GM21390 (cell line): Measurements from ENCODE around the gene PHF12.
"Not testable (repeated sequence)": the region's sequence is repeated elsewhere in the genome, so short reads cannot be mapped to it uniquely, and the experiment has no call there.

ENCODE experiments used
- ATAC-seq: cut with Tn5 transposase; IDR thresholded peaks from one replicate; pipeline ENCODE4 v1.9.1; 2021; ENCODE audit not compliant: unreplicated experiment

Gene PHF12

DNA sequence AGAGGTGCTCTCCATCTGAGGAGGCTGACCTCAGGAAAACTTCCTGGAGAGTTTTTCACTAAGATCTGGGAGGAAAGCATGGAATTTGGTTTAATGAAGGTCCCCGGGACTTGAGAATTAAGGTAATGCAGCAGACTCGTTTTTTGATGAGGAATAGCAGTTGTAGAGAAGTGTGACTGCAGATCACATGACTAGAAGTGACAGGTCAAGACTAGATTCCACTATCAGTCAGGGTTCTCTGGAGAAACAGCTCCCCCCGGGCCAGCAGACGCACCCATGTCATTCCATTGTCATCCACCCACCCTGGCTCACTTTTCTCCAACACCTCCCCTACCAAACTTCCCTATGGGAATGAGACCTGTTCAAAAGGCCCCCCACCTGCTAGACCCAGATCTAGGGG, 46.5 kb downstream of the PHF12 start:
- no peak for ATAC-seq

DNA sequence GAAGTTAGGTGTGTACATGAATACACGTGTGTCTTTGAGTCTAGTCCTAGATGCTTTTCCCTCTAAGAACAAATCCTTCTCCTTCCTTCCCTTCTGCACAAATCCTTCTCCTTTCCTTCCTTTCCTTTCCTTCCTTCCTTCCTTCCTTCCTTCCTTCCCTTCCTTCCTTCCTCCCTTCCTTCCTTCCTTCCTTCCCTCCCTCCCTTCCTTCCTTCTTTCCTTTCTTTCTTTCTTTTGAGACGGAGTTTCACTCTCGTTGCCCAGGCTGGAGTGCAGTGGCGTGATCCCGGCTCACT, 47.8 kb downstream of the PHF12 start:
- ATAC-seq = not testable (repeated sequence)

DNA sequence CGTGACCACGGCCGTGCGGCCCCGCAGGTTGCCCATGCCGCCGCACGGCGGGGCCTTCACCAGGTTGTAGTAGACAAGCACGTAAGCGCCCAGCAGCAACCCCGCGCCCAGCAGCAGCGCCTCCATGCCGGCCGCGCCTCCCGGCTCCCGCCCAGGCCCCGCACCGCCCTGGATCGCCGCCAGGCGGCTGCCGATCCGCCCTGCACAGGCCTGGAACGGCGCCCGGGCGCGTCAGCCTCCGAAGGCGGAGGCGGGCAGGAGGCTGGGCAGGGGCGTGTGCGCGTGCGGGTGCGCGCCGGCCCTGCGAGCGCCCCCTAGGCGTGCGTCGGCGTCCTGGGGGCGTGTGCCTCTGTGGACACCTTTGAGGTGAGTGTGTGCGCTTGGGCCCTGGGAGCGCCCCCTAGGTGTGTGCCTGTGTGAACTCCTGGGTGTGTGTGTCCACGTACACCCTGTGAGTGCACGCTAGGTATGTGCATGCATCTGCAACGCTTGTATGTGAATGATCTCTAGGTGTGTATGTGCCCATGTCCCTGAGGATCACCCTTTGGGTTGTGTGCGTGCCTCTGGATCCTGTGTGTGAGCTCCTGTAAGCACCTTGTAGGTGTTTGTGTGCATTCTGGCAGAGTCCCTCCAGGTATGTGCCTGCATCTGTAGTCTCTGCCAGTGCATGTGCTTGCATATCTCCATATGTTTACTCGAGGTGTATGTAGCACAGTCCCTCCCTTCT, 48.3 kb downstream of the PHF12 start, which contains the start of gene DHRS13:
Gene DHRS13 (minus strand): TSS at position 261 of the 727 bp plus-strand sequence. CDS start 135 bp downstream, at position 126.
- ATAC-seq = peak; percentile 84

DNA sequence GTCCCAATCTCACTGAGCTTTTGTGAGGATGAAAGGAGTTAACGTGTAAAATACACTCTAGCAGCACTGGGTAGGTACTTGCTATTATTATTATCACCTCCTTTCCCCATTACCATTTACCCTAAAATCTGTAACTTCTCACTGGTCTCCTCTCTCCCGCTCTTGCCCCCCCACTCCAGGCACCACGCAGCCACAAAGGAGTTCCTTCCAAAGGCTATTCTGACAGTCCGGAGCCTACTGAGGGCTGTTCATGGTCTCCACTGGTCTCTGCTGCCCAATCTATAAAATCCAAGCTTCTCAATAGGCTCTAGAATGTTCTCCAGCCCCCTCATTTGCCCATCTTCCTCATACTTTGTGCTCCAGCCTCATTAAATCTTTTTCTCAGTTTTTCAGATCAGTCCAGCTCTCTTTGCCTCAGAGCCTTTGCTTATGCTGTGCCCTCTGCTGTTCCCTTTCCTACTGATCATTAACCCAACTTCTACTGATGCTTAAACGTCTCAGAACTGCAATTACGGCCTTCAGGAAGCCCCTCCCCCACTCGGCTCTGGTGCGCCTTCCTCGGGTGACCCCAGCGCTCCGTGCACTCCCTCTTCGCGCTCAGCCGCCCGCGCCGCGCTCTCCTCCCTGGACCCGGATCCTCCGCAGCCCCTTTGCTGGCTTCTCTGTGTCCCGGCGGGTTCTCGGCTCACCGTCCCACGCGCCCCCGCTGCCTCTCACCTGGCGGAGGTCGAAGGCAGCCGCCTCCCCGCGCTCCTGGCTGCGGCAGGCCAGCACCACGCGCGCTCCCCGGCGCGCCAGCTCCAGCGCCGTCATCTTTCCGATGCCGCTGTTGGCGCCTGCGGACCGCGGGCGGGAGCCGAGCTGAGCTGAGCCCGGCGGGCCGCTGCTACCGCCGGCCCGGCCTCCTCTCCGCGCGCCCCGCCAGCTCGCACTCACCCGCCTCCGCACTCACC, 49.2 kb downstream of the PHF12 start:
- peak; percentile 33 for ATAC-seq

DNA sequence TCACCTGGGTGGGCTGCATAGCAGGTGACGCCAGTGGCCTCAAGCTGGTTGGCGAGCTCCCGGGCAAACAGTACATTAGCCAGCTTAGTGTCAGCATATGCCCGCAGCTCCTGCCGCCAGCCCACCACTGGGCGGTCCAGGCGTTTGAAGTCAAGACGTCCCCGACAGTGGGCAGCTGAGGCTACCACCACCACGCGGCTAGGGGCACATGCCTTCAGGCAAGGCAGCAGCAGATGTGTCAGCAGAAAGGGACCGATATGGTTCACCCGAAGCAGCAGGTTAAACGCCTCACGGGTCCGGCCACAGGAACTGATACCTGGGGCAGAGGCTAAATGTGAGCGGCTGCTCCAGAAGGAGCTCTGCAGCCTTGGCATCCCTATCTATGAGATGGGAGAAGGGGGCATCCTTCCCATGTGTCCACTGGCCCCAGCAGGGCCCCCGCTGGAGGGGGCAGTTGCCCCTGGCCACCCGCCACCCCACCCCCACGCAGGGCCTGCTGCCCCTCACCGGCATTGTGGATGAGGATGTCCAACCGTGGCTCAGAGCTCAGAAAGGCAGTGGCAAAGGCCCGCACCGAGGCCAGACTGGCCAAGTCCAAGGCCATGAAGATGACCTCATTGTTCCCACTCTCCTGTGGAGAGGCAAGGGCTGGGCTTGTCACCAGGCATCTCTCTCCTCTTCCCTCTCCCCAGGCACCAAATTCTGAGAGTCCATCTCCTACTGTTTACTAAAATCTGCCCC, 50.2 kb downstream of the PHF12 start:
- ATAC-seq = no peak

DNA sequence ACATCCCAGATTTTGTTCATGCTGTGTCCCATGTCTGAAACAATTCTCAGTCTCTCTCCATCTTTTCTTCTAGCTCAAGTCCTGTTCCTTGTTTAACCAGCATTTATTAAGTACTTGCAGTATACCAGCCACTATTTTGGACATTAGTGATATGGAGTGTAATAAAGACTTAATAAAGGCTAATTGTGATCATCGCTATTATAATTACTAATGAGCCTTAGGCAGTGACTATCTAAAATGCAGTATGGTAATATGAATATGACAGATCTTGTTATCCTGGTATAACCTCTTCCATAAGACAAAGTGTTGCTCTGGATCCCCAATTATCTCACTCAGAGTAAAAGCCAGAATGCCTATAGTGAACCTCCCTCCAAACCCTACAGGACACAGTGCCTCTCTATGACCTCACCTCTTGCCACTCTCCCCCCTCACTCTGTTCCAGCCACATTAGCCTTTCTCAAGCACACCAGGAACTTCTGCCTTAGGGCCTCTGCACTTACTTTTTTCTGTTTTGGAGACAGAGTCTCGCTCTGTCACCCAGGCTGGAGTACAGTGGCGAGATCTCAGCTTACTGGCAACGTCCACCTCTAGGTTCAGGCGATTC, 52.0 kb downstream of the PHF12 start:
- ATAC-seq = no peak

DNA sequence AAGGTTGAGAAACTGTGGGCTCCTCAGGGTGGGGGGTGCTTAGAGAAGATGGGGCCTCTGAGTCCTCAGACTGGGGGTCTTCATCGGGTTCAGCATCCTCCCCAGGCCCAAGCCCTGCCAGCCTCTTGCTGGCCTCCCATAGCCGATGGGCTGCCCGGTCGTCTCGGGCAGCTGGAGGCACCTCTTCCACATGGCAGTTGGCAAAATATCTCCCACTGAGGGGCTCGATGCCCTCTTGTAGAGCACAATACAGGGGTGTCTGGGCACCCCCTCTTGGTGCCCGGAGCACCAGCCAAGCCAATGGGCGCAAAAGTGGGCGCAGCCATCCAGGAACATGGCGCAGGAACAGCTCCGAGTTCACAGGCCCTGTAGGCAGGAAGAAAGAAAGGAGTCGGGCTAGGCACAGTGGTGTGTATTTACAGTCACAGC, 52.8 kb downstream of the PHF12 start:
- ATAC-seq = no peak

DNA sequence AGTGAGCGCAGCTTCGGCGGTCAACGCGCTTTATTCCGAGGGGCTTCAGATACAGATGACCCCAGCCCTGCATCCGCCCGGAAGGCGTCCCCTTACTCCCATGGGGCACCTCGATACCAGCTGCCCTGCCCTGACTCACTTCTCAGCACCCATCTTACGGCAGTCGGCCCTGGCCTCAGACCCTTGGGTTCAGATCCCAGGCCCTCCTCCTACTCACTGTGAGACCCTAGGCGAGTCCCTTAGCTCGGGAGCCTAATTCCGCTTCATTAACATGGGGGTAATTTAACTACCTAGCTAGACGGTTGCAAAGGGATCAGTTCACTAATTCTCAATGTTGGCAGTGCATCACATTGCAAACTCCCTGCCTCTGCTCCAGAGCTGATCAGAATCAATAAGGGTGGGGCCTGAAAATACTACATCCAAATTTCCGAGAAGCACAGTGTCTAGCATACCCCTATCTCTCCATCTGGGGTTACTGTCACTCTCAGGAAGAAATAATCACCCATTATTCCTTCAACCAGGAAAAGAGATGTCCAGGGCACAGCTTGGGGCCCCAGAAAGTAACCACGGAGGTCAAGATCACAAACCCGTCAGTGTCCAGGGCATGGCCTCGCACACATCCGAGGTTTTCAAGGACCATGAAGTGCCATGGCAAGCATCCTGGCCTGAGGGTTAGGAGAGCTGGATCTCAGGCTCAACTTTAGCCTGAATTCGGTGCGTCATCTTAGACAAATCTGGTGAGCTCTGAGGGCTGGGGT, 53.4 kb downstream of the PHF12 start:
- no peak for ATAC-seq

DNA sequence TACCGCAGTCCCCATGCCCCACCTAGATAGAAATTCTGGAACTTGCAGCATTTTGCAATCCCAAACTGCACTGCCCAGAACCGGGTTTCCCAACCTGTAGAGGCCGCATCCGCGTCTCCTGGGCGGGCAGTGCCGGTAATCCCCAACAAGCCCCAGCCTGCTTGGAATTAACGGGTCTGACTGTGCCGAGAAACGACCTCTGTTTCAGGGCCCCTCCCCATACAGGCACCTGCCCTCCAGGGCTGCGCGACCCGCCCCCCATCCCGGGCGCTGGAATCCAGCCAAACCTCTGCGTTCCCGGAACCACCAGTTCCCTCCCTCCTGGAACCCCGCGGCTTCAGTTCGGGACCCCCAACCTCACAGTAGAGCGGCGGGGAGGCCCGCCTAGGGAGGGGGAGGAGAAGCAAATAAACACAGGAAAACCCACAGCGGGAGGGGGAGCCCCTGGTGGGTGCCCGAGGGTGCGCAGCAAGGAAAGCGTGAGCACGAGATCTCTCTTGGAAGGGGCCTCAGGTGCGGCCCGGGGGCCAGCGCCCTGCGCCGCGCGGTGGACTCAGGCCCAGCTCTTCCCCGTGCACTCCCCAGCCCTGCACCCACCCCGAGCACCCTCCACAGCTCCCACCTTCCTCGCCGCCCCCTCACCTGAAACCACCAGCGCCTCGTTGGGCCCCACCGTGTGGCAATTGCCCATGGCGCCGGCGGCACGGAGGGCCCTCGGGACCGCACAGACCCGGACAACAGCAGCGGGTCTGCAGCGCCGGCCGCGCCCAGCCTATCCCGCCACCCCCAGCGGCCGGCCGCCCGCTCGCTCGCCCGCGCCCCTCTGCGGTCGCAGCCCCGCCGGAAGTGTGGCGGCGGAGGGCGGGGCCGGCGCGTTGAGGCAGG, 54.2 kb downstream of the PHF12 start, which contains the start of gene FLOT2:
Gene FLOT2 (minus strand): TSS at position 850 of the 885 bp plus-strand sequence. CDS start 159 bp downstream, at position 691.
- ATAC-seq = no peak

DNA sequence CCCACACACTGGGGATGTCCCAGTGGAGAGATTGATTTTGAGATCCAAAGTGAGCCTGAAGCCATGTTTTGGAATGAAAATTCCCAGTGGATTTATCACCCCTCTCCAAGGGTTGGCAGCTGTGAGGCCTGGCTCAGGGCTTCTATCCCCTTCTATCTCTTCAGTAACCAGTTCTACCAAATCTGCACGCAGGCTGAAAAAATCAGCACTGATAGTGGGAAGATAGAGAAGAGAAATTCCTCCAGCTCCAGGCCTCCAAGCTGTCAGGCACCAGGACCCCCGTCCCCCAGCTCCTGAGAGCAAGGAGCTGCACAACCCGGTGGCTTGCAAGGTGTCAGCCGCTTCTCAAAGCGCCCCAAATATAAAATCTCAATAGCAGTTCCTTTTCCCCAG, 54.8 kb downstream of the PHF12 start:
- no peak for ATAC-seq

DNA sequence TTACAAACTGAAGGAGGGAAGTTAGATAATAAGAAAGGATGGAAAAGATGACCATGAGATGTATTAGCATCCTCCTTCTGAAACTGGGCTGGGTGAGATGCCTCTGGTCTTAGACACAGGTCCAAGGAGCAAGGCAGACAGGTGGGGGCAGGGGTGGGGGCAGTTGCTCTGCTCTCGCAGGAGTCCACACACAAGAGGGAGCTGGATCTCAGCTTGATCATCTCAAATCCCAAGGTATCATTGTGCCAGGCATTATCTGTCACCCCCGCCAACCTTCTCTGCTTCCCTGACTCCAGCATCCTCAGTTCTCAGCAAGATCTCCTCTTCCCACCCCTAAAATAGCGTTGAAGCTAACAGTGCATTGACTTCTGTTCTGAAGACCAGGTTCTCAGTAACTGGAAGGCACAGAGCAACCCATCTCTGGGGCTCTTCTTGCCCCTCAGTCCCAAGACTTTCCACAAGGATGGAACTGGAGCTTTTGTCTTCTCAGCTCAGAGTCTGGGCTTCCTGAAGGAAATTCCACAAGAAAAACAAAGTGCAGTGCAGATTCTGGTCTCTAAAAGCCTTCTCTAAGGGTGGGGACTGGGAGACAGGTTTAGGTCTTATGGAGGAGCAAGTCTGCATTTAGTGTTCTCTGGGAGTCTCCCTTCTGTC, 55.4 kb downstream of the PHF12 start:
- no peak for ATAC-seq

DNA sequence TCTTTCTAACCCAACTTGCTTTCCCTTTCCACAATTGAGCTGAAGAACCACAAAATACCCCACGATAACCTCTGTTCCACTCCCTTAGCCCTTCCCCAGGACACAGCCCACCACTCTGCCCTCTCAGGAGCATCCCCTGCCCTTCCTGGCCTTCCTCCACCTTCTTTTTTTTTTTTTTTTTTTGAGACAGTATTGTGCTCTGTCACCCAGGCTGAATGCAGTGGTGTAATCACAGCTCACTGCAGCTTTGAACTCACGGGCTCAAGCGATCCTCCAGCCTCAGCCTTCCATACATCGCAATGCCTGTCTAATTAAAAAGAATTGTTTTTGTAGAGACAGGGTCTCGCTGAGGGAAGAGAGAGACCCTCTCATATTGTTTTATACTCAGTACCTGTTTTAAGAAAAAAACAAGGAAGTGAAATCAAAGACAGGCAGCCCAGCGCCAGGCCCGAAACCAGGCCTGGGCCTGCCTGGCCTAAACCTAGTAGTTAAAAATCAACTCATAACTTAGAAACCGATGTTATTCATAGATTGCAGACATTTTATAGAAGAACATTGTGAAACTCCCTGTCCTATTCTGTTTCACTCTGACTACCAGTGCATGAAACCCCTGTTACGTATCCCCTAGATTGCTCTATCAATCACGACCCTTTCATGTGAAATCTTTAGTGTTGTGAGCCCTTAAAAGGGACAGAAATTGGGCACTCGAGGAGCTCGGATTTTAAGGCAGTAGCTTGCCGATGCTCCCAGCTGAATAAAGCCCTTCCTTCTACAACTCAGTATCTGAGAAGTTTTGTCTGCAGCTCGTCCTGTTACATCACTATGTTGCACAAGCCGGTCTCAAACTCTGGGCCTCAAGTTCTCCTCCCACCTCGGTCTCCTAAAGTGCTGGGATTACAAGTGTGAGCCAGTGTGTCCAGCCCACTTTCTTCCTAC, 57.8 kb downstream of the PHF12 start:
- ATAC-seq = not testable (repeated sequence)

DNA sequence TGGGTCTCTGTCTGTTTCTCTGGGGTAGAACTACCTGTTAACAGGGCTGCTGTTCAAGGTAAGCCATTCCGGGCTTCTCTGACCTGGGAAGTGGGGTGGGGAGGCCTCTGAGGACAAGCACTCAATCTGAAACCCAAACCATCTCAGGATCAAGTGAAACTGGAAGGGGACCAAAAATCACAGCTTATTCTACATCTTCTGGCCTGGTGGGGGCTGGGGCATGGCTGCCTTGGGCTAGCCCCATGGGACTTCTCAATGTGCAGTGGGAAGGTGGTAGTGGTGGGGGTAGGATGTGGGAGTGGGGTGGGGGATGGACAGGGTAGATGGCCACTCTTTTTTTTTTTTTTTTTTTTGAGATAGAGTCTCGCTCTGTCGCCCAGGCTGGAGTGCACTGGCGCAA, 59.3 kb downstream of the PHF12 start:
- no peak for ATAC-seq

DNA sequence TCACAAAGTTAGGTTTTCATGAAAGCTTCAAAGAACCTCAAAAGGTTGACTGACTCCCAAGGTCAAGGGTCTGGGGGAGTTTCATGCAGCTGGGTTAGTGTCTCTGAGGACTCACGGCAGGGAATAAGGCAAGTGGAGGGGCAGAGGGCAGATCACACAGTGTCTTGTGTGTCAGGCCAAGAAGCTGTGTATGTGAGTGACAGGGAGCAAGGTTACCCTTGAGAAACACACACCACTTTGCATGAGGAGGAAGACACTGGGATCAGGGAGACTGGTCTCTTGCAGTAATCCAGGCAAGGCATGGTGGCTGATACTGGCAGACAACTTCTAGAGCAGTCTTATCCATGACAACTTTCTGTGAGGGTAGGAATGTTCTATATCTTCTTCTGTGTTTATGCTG, 60.1 kb downstream of the PHF12 start:
- ATAC-seq = no peak

DNA sequence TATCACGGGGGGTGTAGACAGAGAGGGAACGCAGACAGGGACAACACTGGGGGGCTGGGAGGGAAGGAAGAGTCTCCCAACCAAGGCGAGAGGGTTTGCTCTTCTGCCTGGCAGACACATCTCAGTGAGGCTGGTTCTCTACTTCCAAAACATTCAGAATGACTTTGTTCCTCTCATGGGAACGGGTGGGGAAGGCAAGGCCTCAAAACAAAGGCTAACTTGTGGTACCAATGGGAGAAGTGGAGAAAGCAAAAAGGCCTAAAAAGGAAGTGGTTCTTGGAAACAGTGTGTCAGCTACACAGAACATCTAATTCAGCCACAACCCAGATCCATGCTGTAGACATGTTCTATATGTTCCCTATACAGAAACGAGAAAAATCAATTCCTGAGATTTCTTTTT, 61.3 kb downstream of the PHF12 start:
- no peak for ATAC-seq

DNA sequence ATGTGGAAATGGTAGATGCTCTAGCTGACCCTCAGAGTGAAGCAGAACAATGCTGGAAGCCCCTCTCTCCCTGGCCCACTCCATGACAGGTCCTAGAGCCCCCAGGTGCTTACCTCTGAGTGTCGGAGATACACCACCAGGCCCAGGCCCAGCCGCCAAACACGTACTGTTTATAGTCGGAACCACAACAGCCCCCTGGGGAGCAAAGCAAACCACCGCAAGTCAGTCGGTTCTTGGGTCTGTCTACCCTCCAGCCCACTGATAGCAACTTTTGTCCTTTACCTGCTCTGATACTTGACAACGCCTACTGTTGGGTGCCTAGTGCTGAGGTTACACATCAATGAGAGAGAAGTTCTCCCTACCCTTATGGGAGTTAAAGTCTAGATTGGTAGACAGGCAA, 62.5 kb downstream of the PHF12 start:
- ATAC-seq = no peak

DNA sequence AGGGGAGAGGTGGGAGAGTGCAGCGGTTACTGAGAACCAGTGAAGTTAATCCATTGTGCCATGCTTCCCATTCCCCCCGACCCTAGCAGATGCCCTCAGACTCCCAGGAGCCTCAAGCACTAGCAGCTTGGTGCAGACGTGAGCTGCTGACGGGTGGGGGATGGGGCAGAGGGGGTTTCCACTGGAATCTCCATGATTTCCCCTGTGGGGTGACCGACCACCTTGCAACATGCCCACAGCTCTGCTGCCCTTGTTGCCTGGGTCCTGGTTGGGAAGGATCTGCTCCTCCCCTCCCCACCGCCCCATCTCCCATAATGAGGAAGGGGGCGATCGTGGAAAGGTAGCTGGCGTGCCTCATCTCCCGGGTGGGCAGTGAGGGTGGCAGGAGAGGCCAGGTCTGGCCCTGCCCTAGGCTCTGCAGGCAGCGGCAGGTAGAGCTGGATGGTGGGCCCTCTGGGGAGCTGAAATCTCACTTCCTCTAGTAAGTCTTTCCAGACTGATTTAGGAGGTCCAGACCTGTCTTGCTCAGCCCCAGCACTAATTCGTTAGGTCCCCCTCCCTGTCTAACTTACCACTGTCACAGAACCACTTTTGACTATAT, 63.3 kb downstream of the PHF12 start:
- ATAC-seq = no peak
